NT2/D1 (cell line): ENCODE data around the gene LRRC46.

Source experiments
- YY1 ChIP-seq: IDR thresholded peaks from 2 replicates; pipeline ENCODE4 v1.6.1; 2011; ENCODE audit not compliant: insufficient read length, insufficient read depth
- ZNF274 ChIP-seq: IDR thresholded peaks from 2 replicates; pipeline ENCODE4 v1.6.1; 2011; ENCODE audit warnings: mild to moderate bottlenecking, low read depth, low read length

GRCh38 chr17:47853616-47854015, 22.1 kb downstream of the LRRC46 start:
- TF ChIP-seq ZNF274 (no peak), YY1 (no peak)
